Smooth muscle cell (in vitro differentiated cells): ENCODE measurements around the gene TMEM258. TPM values are rescaled to one million over a fixed set of nuclear protein-coding genes. Genes with fewer than 3 reads are reported as not detected.

Source experiments
- DNase-seq: peaks from one replicate; lab custom pipeline; 2025; ENCODE audit not compliant: unreplicated experiment; lab: John Stamatoyannopoulos, UW
- H2AFZ ChIP-seq: fragments of 200-600 bp; sonication (generic); 2 replicates; pipeline ENCODE4 v1.6.0; 2016; ENCODE audit warnings: antibody characterized with exemption, low read depth, mild to moderate bottlenecking
- H3F3A ChIP-seq: fragments of 200-600 bp; sonication (generic); 2 replicates; pipeline ENCODE4 v1.6.0; 2017; ENCODE audit warnings: antibody characterized with exemption, low read depth
- H3K27ac ChIP-seq: fragments of 200-600 bp; sonication (generic); 2 replicates; pipeline ENCODE4 v1.5.1; 2016; ENCODE audit warnings: low read depth, mild to moderate bottlenecking
- H3K27me3 ChIP-seq: fragments of 200-600 bp; sonication (generic); 2 replicates; pipeline ENCODE4 v1.6.1; 2016; ENCODE audit warnings: low read depth, mild to moderate bottlenecking
- H3K36me3 ChIP-seq: fragments of 200-600 bp; sonication (generic); 2 replicates; pipeline ENCODE4 v1.5.1; 2016; ENCODE audit warnings: low read depth
- H3K4me1 ChIP-seq: fragments of 200-600 bp; sonication (generic); 2 replicates; pipeline ENCODE4 v1.5.1; 2016; ENCODE audit warnings: low read depth
- H3K4me2 ChIP-seq: fragments of 200-600 bp; sonication (generic); 2 replicates; pipeline ENCODE4 v1.6.0; 2016; ENCODE audit warnings: mild to moderate bottlenecking
- H3K4me3 ChIP-seq: fragments of 200-600 bp; sonication (generic); 2 replicates; pipeline ENCODE4 v1.5.1; 2016; ENCODE audit warnings: mild to moderate bottlenecking
- H3K79me2 ChIP-seq: fragments of 200-600 bp; sonication (generic); 2 replicates; pipeline ENCODE4 v1.6.0; 2016; ENCODE audit warnings: low read depth, mild to moderate bottlenecking
- H3K9ac ChIP-seq: fragments of 200-600 bp; sonication (generic); 2 replicates; pipeline ENCODE4 v1.6.0; 2016; ENCODE audit warnings: low read depth
- H3K9me3 ChIP-seq: fragments of 200-600 bp; sonication (generic); replicated peaks from 2 replicates; pipeline ENCODE4 v1.5.1; 2016; ENCODE audit warnings: low read depth
- H4K20me1 ChIP-seq: fragments of 200-600 bp; sonication (generic); 2 replicates; pipeline ENCODE4 v1.6.0; 2016; ENCODE audit warnings: low read depth
- CTCF ChIP-seq: fragments of 200-600 bp; sonication (generic); IDR thresholded peaks from 2 replicates; pipeline ENCODE4 v1.5.1; 2017; ENCODE audit warnings: borderline replicate concordance, mild to moderate bottlenecking, antibody characterized with exemption; ENCODE audit not compliant: insufficient read depth, poor library complexity, severe bottlenecking
- WGBS: methylation state at CpG from one replicate; pipeline ENCODE4 v1.1.7; 2016; ENCODE audit warnings: low lambda C conversion rate; 5-methylcytosine and 5-hydroxymethylcytosine counted together
- microRNA counts: library from miRNA; unstranded; fragments of <30 nt; microRNA quantifications from one replicate; lab custom pipeline; 2016
- polyA plus RNA-seq: library from polyadenylated mRNA; unstranded; fragments of >200 nt; fragmentation: Nextera tagmentation; extraction: Ambion mirVana; gene quantifications from 2 replicates; pipeline ENCODE4 v1.2.1, GENCODE V29; 2016
- total RNA-seq: library from RNA; depleted of rRNA; stranded (reverse); fragments of >200 nt; gene quantifications from 2 replicates; pipeline ENCODE4 v1.2.3, GENCODE V29; 2014

Gene TMEM258
- total and polyA plus RNA-seq, 2 experiments from 2014 or later = 118 to 300 TPM

- H3K79me2 ChIP-seq = no peaks in the 10 kb centered on the region
- H3K36me3 ChIP-seq = no peaks in the 10 kb centered on the region
- H3K27ac ChIP-seq = no peak overlapping the region
- 86% methylated on average over 7 of the region's 7 CpGs for WGBS
- no peaks in the 10 kb centered on the region for H4K20me1 ChIP-seq
- TF ChIP-seq CTCF = no peak
- H3K4me2 ChIP-seq = no peak overlapping the region
- H3K4me1 ChIP-seq = no peaks in the 10 kb centered on the region
- no peaks in the 10 kb centered on the region for H3K27me3 ChIP-seq
- H3F3A ChIP-seq = no peaks in the 10 kb centered on the region
- no peak overlapping the region for H2AFZ ChIP-seq
- DNase-seq = no peak
- no peak overlapping the region for H3K4me3 ChIP-seq
- H3K9ac ChIP-seq = no peak overlapping the region
- no peaks in the 10 kb centered on the region for H3K9me3 ChIP-seq
Measured at GRCh38 chr11:61739966-61740365, 52.4 kb downstream of the TMEM258 start.

- no peak overlapping the region for H3K9ac ChIP-seq
- no peak for TF ChIP-seq CTCF
- no peaks in the 10 kb centered on the region for H3K27me3 ChIP-seq
- no peak overlapping the region for H3K4me3 ChIP-seq
- DNase-seq = no peak
- 96% methylated on average over 15 of the region's 15 CpGs for WGBS
- no peak overlapping the region for H2AFZ ChIP-seq
- no peak overlapping the region for H3K27ac ChIP-seq
- no peaks in the 10 kb centered on the region for H4K20me1 ChIP-seq
- no peaks in the 10 kb centered on the region for H3K36me3 ChIP-seq
- H3K9me3 ChIP-seq = no peaks in the 10 kb centered on the region
- H3K4me1 ChIP-seq = no peaks in the 10 kb centered on the region
- no peaks in the 10 kb centered on the region for H3K79me2 ChIP-seq
- H3F3A ChIP-seq = no peaks in the 10 kb centered on the region
- H3K4me2 ChIP-seq = no peak overlapping the region
Measured at GRCh38 chr11:61739413-61739812, 53.0 kb downstream of the TMEM258 start.

MicroRNAs encoded within 50 kb of the gene (microRNA counts, 767-probe panel; counts per million panel counts)
- microRNA hsa-miR-1908 (lab: Ali Mortazavi, UCI) (183 counts per million), microRNA hsa-miR-611 (lab: Ali Mortazavi, UCI) (183 counts per million)

Other genes with a start within 250 kb of the TMEM258 start
- 3.7 and 4.0 TPM in 2 replicates for gene SYT7, start 211.5 kb downstream of the TMEM258 start, total RNA-seq
- gene SYT7, start 211.5 kb downstream of the TMEM258 start, polyA plus RNA-seq = 0.79 and 4.8 TPM in 2 replicates
- gene DAGLA, start 112.2 kb downstream of the TMEM258 start, total RNA-seq = 1.3 and 1.6 TPM in 2 replicates
- 2.9 and 3.9 TPM in 2 replicates for gene DAGLA, start 112.2 kb downstream of the TMEM258 start, polyA plus RNA-seq
- 11.1 and 12.2 TPM in 2 replicates for gene MYRF, start 40.0 kb downstream of the TMEM258 start, total RNA-seq
- 13.7 and 19.0 TPM in 2 replicates for gene MYRF, start 40.0 kb downstream of the TMEM258 start, polyA plus RNA-seq
- gene FEN1, start 312 bp upstream of the TMEM258 start, total RNA-seq = 12.1 and 15.6 TPM in 2 replicates
- gene FEN1, start 312 bp upstream of the TMEM258 start, polyA plus RNA-seq = 21.1 and 23.3 TPM in 2 replicates
- 122 and 144 TPM in 2 replicates for gene FADS1, start 24.4 kb upstream of the TMEM258 start, total RNA-seq
- 176 and 266 TPM in 2 replicates for gene FADS1, start 24.4 kb upstream of the TMEM258 start, polyA plus RNA-seq
- gene FADS2, start 35.7 kb upstream of the TMEM258 start, total RNA-seq = 279 and 332 TPM in 2 replicates
- gene FADS2, start 35.7 kb upstream of the TMEM258 start, polyA plus RNA-seq = 285 and 495 TPM in 2 replicates
- gene FADS3, start 98.9 kb upstream of the TMEM258 start, total RNA-seq = 6.7 and 8.9 TPM in 2 replicates
- 13.8 and 28.9 TPM in 2 replicates for gene FADS3, start 98.9 kb upstream of the TMEM258 start, polyA plus RNA-seq
- 4.8 and 4.9 TPM in 2 replicates for gene RAB3IL1, start 125.0 kb upstream of the TMEM258 start, total RNA-seq
- gene RAB3IL1, start 125.0 kb upstream of the TMEM258 start, polyA plus RNA-seq = 9.8 and 11.6 TPM in 2 replicates
- 2.4 and 2.6 TPM in 2 replicates for gene BEST1, start 157.8 kb upstream of the TMEM258 start, total RNA-seq
- gene BEST1, start 157.8 kb upstream of the TMEM258 start, polyA plus RNA-seq = 1.6 and 2.8 TPM in 2 replicates
- gene FTH1, start 175.0 kb upstream of the TMEM258 start, total RNA-seq = 903 and 1,173 TPM in 2 replicates
- gene FTH1, start 175.0 kb upstream of the TMEM258 start, polyA plus RNA-seq = 6,048 and 7,176 TPM in 2 replicates